ENCODE measurements around the gene KLHL40. TPM values are rescaled to one million over a fixed set of nuclear protein-coding genes. Genes with fewer than 3 reads are reported as not detected.

Gene KLHL40
- total RNA-seq, 1 experiment from 2014 or later: not detected

DNA sequence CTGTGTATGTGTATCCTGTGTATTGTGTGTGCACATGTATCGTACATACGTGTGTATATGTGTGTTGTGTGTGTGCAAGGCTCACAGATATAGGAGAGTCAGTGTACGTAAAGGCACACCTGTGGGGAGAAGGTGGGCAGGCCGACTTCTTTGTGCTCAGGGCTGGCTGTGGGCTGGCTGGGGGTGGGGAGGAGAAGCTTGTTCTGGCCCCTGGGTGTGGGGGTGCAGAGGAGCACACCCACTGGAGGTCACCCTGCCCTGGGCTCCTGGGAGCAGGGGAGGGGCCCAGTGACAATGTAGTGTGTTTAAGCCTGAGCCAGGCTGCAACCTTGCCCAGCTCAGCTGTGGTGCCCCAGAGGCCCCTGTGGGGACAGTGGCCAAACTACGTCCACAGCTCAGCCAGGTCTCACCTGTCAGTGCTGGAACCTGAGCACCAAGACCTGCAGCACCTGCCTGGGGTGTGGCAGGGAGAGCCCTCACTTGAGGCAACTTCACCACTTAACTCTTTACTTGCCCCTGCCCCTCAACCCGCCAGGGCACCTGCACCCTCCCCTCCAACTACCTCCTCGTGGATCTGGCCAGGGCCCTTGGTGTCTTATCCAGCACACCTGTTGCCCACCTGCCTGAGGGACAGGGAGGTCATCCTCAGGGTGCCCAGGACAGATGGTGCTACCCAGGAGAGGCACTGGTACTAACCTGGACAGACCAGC, 19.9 kb downstream of the KLHL40 start:
- Histone ChIP-seq H4K20me1 (ENCODE audit: control insufficient read depth, insufficient read depth, insufficient read length) (no peaks in the 10 kb centered on the region), H2AFZ (ENCODE audit: low read length) (no peak overlapping the region), H3K56ac (ENCODE audit: insufficient read length, low read depth, low read length) (no peak overlapping the region), H3K9ac (ENCODE audit: extremely low read depth, insufficient read length, low read length) (no peak overlapping the region), H3K79me2 (ENCODE audit: insufficient read depth, low read length) (no peaks in the 10 kb centered on the region), H2BK120ac (ENCODE audit: low read depth, low read length, poor library complexity, severe bottlenecking) (no peak overlapping the region), H4K91ac (ENCODE audit: insufficient read length, low read depth, low read length) (no peak overlapping the region), H4K5ac (ENCODE audit: insufficient read length, low read depth, low read length) (no peak overlapping the region), H2BK15ac (ENCODE audit: low read depth, low read length) (no peak overlapping the region), H2AK5ac (ENCODE audit: insufficient read length, low read length) (no peak overlapping the region), H2BK5ac (ENCODE audit: insufficient read length, low read length) (no peak overlapping the region), H2BK20ac (ENCODE audit: low read depth, low read length, poor library complexity, severe bottlenecking) (no peak overlapping the region), H2BK12ac (ENCODE audit: insufficient read length, low read depth, low read length) (no peak overlapping the region), H3T11ph (ENCODE audit: low read length) (no peak overlapping the region), H3K23ac (ENCODE audit: insufficient read length, low read depth, low read length) (no peak overlapping the region), H3K27me3 (ENCODE audit: insufficient read depth, low read length) (no peaks in the 10 kb centered on the region), H3K23me2 (ENCODE audit: insufficient read length, low read depth, low read length, poor library complexity, severe bottlenecking) (no peaks in the 10 kb centered on the region), H3K79me1 (ENCODE audit: insufficient read depth, low read depth, low read length, poor library complexity, severe bottlenecking) (no peaks in the 10 kb centered on the region), H3K4me1 (ENCODE audit: insufficient read depth, low read length) (no peaks in the 10 kb centered on the region), H3K27ac (ENCODE audit: insufficient read length, low read depth, low read length) (no peak overlapping the region), H4K8ac (replicated peaks; ENCODE audit: insufficient read length, low read depth, low read length) (no peak overlapping the region), H3K4me2 (ENCODE audit: insufficient read depth, insufficient read length, low read length) (no peak overlapping the region), H3K9me3 (ENCODE audit: control insufficient read depth, low read depth, low read length) (no peaks in the 10 kb centered on the region), H3K14ac (ENCODE audit: insufficient read depth, low read length) (no peak overlapping the region), H3K4ac (ENCODE audit: low read depth, low read length) (no peak overlapping the region), H3K18ac (ENCODE audit: insufficient read length, low read depth, low read length) (no peak overlapping the region)
- TF ChIP-seq, protein P1, sequence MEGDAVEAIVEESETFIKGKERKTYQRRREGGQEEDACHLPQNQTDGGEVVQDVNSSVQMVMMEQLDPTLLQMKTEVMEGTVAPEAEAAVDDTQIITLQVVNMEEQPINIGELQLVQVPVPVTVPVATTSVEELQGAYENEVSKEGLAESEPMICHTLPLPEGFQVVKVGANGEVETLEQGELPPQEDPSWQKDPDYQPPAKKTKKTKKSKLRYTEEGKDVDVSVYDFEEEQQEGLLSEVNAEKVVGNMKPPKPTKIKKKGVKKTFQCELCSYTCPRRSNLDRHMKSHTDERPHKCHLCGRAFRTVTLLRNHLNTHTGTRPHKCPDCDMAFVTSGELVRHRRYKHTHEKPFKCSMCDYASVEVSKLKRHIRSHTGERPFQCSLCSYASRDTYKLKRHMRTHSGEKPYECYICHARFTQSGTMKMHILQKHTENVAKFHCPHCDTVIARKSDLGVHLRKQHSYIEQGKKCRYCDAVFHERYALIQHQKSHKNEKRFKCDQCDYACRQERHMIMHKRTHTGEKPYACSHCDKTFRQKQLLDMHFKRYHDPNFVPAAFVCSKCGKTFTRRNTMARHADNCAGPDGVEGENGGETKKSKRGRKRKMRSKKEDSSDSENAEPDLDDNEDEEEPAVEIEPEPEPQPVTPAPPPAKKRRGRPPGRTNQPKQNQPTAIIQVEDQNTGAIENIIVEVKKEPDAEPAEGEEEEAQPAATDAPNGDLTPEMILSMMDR (conservative IDR thresholded peaks at IDR 0.05): no peak
- no peaks in the 10 kb centered on the region for H3K9me3 Mint-ChIP-seq
- H3K4me3 Mint-ChIP-seq: no peak overlapping the region
- no CpG with 5 or more reads among the region's 7 CpGs for WGBS (ENCODE audit: extremely low coverage, insufficient read length, low lambda C conversion rate)
- no peak overlapping the region for H3K27ac Mint-ChIP-seq
- peaks cover 2% of the 10 kb centered on the region; the same call in 1 of the 2 replicates for H3K27me3 Mint-ChIP-seq (ENCODE audit: low read depth)
- no peaks in the 10 kb centered on the region; a peak in 1 of 7 replicates for H3K36me3 Mint-ChIP-seq (ENCODE audit: insufficient read depth in 1 of 3, low read depth in 3 of 3)
- DNase-seq: no peak
- H3K4me1 Mint-ChIP-seq: peaks cover 11 to 22% of the 10 kb centered on the region in 2 experiments

Data from H9 (cell line).